ENCODE data around the gene EXOC6B.

The EXOC6B gene

GRCh38 chr2:72347081-72347480 is 478.8 kb downstream of the EXOC6B start:
- H3K27ac ChIP-seq = no peak overlapping the region
- TF ChIP-seq ZFX (IDR thresholded peaks at IDR 0.05; ENCODE audit: borderline replicate concordance) (no peak), CTCF (IDR thresholded peaks at IDR 0.05) (no peak)

- no peak overlapping the region for H3K27ac ChIP-seq
Observed at GRCh38 chr2:72341639-72342038, 484.2 kb downstream of the EXOC6B start.

GRCh38 chr2:72340665-72341064 is 485.2 kb downstream of the EXOC6B start:
- H3K27ac ChIP-seq = no peak overlapping the region
- TF ChIP-seq ZFX (IDR thresholded peaks at IDR 0.05; ENCODE audit: borderline replicate concordance) = no peak
- TF ChIP-seq CTCF (IDR thresholded peaks at IDR 0.05) = no peak

More at GRCh38 chr2:72341639-72342038, 484.2 kb downstream of the EXOC6B start:
- TF ChIP-seq ZFX (IDR thresholded peaks at IDR 0.05; ENCODE audit: borderline replicate concordance) = no peak
- no peak for TF ChIP-seq CTCF (IDR thresholded peaks at IDR 0.05)

- H3K27ac ChIP-seq = no peak overlapping the region
- TF ChIP-seq CTCF (IDR thresholded peaks at IDR 0.05) (no peak), ZFX (IDR thresholded peaks at IDR 0.05; ENCODE audit: borderline replicate concordance) (no peak)
Observed at GRCh38 chr2:72338076-72338475, 487.8 kb downstream of the EXOC6B start.

- TF ChIP-seq ZFX (IDR thresholded peaks at IDR 0.05; ENCODE audit: borderline replicate concordance) (no peak), CTCF (IDR thresholded peaks at IDR 0.05) (no peak)
- no peak overlapping the region for H3K27ac ChIP-seq
Observed at GRCh38 chr2:72332720-72333119, 493.1 kb downstream of the EXOC6B start.

- H3K27ac ChIP-seq = peak overlapping the region; percentile 42; the same call in 1 of the 2 replicates
- TF ChIP-seq CTCF (IDR thresholded peaks at IDR 0.05) = no peak
- TF ChIP-seq ZFX (IDR thresholded peaks at IDR 0.05; ENCODE audit: borderline replicate concordance) = no peak
Observed at GRCh38 chr2:72330652-72331051, 495.2 kb downstream of the EXOC6B start.

- TF ChIP-seq ZFX (IDR thresholded peaks at IDR 0.05; ENCODE audit: borderline replicate concordance) (no peak), CTCF (IDR thresholded peaks at IDR 0.05) (no peak)
- H3K27ac ChIP-seq = no peak overlapping the region
Observed at GRCh38 chr2:72326759-72327158, 499.1 kb downstream of the EXOC6B start.
